Spleen (tissue), 7 donors: ENCODE data around the gene RBM46.

ENCODE experiments used
- POLR2A ChIP-seq, 3 donors: fragments of 450-650 bp; IDR thresholded peaks; one replicate each; pipeline ENCODE4 v1.5.1; 2017; ENCODE audit warnings: antibody characterized with exemption in 3 of 3, mild to moderate bottlenecking in 1 of 3
- POLR2AphosphoS5 ChIP-seq, 3 donors: sonication (generic); formaldehyde crosslinking; IDR thresholded peaks; one replicate each; pipeline ENCODE4 v1.5.1; 2017; ENCODE audit warnings: antibody characterized with exemption in 3 of 3
- TF ChIP-seq, protein P1 (sequence below), 11 experiments: fragments of 200-600 bp in 7 of 11; fragments of 450-650 bp in 4 of 11; sonication (generic) in 4 of 11; IDR thresholded peaks in 8 of 11; conservative IDR thresholded peaks in 3 of 11; 1 replicate in 7 of 11; 2 replicates in 4 of 11; pipeline versions ENCODE4 v1.4.0 to v1.8.0; 2016 to 2021; ENCODE audit warnings: antibody characterized with exemption in 11 of 11, inconsistent platforms in 4 of 11, mild to moderate bottlenecking in 1 of 11
- donor health status: DM: no; HTN: no; CAD: no; lungs with moderate emphysema.
- donor health status: DM: no; HTN: no; CAD: no.
- donor health status: DM: no; HTN: no; CAD: no.

- TF ChIP-seq, protein P1, sequence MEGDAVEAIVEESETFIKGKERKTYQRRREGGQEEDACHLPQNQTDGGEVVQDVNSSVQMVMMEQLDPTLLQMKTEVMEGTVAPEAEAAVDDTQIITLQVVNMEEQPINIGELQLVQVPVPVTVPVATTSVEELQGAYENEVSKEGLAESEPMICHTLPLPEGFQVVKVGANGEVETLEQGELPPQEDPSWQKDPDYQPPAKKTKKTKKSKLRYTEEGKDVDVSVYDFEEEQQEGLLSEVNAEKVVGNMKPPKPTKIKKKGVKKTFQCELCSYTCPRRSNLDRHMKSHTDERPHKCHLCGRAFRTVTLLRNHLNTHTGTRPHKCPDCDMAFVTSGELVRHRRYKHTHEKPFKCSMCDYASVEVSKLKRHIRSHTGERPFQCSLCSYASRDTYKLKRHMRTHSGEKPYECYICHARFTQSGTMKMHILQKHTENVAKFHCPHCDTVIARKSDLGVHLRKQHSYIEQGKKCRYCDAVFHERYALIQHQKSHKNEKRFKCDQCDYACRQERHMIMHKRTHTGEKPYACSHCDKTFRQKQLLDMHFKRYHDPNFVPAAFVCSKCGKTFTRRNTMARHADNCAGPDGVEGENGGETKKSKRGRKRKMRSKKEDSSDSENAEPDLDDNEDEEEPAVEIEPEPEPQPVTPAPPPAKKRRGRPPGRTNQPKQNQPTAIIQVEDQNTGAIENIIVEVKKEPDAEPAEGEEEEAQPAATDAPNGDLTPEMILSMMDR (IDR thresholded peaks at IDR 0.05 in 8 of 11, conservative IDR thresholded peaks at IDR 0.05 in 3 of 11), result no peak
- TF ChIP-seq POLR2A (IDR thresholded peaks at IDR 0.05) (no peak), POLR2AphosphoS5 (IDR thresholded peaks at IDR 0.05) (no peak)
These were observed 37.3 kb upstream of the RBM46 start, which contains the start of gene LRAT for GRCh38 chr4:154743683-154744340.
